ENCODE measurements around the gene PSMA6.

PSMA6 gene

GRCh38 chr14:35306114-35306513 is 13.9 kb downstream of the PSMA6 start:
- H3K27me3 ChIP-seq (ENCODE audit: insufficient read depth, poor library complexity, severe bottlenecking) = no peaks in the 10 kb centered on the region
- H3K27ac ChIP-seq (ENCODE audit: poor library complexity, severe bottlenecking) = no peak overlapping the region
- DNase-seq (ENCODE audit: low spot score) (no peak), ATAC-seq (ENCODE audit: low read depth) (peak; percentile 41; the same call in 1 of the 3 replicates)
- no peaks in the 10 kb centered on the region for H3K9me3 ChIP-seq (ENCODE audit: severe bottlenecking)
- TF ChIP-seq, protein P1, sequence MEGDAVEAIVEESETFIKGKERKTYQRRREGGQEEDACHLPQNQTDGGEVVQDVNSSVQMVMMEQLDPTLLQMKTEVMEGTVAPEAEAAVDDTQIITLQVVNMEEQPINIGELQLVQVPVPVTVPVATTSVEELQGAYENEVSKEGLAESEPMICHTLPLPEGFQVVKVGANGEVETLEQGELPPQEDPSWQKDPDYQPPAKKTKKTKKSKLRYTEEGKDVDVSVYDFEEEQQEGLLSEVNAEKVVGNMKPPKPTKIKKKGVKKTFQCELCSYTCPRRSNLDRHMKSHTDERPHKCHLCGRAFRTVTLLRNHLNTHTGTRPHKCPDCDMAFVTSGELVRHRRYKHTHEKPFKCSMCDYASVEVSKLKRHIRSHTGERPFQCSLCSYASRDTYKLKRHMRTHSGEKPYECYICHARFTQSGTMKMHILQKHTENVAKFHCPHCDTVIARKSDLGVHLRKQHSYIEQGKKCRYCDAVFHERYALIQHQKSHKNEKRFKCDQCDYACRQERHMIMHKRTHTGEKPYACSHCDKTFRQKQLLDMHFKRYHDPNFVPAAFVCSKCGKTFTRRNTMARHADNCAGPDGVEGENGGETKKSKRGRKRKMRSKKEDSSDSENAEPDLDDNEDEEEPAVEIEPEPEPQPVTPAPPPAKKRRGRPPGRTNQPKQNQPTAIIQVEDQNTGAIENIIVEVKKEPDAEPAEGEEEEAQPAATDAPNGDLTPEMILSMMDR (IDR thresholded peaks at IDR 0.05; ENCODE audit: poor library complexity, severe bottlenecking) = no peak
- H3K4me3 ChIP-seq (ENCODE audit: severe bottlenecking) = no peak overlapping the region
- H3K36me3 ChIP-seq (ENCODE audit: low read depth) = peaks cover 86% of the 10 kb centered on the region
- peaks cover 6% of the 10 kb centered on the region for H3K4me1 ChIP-seq (ENCODE audit: insufficient read depth, poor library complexity, severe bottlenecking)

DNA sequence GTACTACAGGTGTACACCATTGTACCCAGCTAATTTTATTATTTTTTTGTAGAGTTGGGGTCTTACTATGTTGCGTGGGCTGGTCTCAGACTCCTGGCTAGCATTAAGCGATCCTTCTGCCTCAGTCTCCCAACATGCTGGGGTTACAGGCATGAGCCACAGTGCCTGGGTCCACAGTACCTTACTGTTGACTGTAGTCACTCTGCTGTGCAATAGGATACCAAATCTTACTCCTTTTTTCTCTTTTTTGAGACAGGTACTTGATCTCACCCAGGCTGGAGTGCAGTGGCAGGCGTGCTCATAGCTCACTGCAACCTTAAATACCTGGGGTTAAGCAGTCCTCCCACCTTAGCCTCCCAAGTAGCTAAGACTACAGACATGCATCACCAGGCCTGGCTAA is 25.6 kb downstream of the PSMA6 start:
- Histone ChIP-seq H3K4me3 (ENCODE audit: severe bottlenecking) (no peak overlapping the region), H3K36me3 (ENCODE audit: low read depth) (peaks cover 53% of the 10 kb centered on the region), H3K9me3 (ENCODE audit: severe bottlenecking) (no peaks in the 10 kb centered on the region), H3K27ac (ENCODE audit: poor library complexity, severe bottlenecking) (no peak overlapping the region), H3K4me1 (ENCODE audit: insufficient read depth, poor library complexity, severe bottlenecking) (no peaks in the 10 kb centered on the region), H3K27me3 (ENCODE audit: insufficient read depth, poor library complexity, severe bottlenecking) (no peaks in the 10 kb centered on the region)
- TF ChIP-seq, protein P1 (IDR thresholded peaks at IDR 0.05; ENCODE audit: poor library complexity, severe bottlenecking) = no peak
- ATAC-seq (ENCODE audit: low read depth) (no peak; the same call in 2 of the 3 replicates), DNase-seq (ENCODE audit: low spot score) (no peak)

- DNase-seq (ENCODE audit: low spot score) (no peak), ATAC-seq (ENCODE audit: low read depth) (no peak)
- Histone ChIP-seq H3K4me3 (ENCODE audit: severe bottlenecking) (no peak overlapping the region), H3K27ac (ENCODE audit: poor library complexity, severe bottlenecking) (no peak overlapping the region), H3K36me3 (ENCODE audit: low read depth) (peaks cover 36% of the 10 kb centered on the region), H3K4me1 (ENCODE audit: insufficient read depth, poor library complexity, severe bottlenecking) (no peaks in the 10 kb centered on the region), H3K27me3 (ENCODE audit: insufficient read depth, poor library complexity, severe bottlenecking) (no peaks in the 10 kb centered on the region), H3K9me3 (ENCODE audit: severe bottlenecking) (no peaks in the 10 kb centered on the region)
- TF ChIP-seq, protein P1 (IDR thresholded peaks at IDR 0.05; ENCODE audit: poor library complexity, severe bottlenecking) = no peak
These were observed 27.3 kb downstream of the PSMA6 start for GRCh38 chr14:35319509-35319908.

GRCh38 chr14:35320472-35320871 is 28.3 kb downstream of the PSMA6 start:
- Histone ChIP-seq H3K4me3 (ENCODE audit: severe bottlenecking) (no peak overlapping the region), H3K9me3 (ENCODE audit: severe bottlenecking) (no peaks in the 10 kb centered on the region), H3K4me1 (ENCODE audit: insufficient read depth, poor library complexity, severe bottlenecking) (no peaks in the 10 kb centered on the region), H3K36me3 (ENCODE audit: low read depth) (peaks cover 27% of the 10 kb centered on the region), H3K27me3 (ENCODE audit: insufficient read depth, poor library complexity, severe bottlenecking) (no peaks in the 10 kb centered on the region), H3K27ac (ENCODE audit: poor library complexity, severe bottlenecking) (no peak overlapping the region)
- DNase-seq (ENCODE audit: low spot score) = no peak
- TF ChIP-seq, protein P1 (IDR thresholded peaks at IDR 0.05; ENCODE audit: poor library complexity, severe bottlenecking) = no peak
- ATAC-seq (ENCODE audit: low read depth) = peak; percentile 20; the same call in 1 of the 3 replicates

GRCh38 chr14:35326375-35326774 is 34.2 kb downstream of the PSMA6 start:
- Histone ChIP-seq H3K4me1 (ENCODE audit: insufficient read depth, poor library complexity, severe bottlenecking) (peaks cover under 1% of the 10 kb centered on the region), H3K27ac (ENCODE audit: poor library complexity, severe bottlenecking) (no peak overlapping the region), H3K27me3 (ENCODE audit: insufficient read depth, poor library complexity, severe bottlenecking) (no peaks in the 10 kb centered on the region), H3K4me3 (ENCODE audit: severe bottlenecking) (no peak overlapping the region), H3K9me3 (ENCODE audit: severe bottlenecking) (no peaks in the 10 kb centered on the region), H3K36me3 (ENCODE audit: low read depth) (no peaks in the 10 kb centered on the region)
- no peak for DNase-seq (ENCODE audit: low spot score)
- TF ChIP-seq, protein P1 (IDR thresholded peaks at IDR 0.05; ENCODE audit: poor library complexity, severe bottlenecking) = no peak
- no peak for ATAC-seq (ENCODE audit: low read depth)

All from RWPE2 (cell line).